Measurements from ENCODE around the gene RDH14.

DNA sequence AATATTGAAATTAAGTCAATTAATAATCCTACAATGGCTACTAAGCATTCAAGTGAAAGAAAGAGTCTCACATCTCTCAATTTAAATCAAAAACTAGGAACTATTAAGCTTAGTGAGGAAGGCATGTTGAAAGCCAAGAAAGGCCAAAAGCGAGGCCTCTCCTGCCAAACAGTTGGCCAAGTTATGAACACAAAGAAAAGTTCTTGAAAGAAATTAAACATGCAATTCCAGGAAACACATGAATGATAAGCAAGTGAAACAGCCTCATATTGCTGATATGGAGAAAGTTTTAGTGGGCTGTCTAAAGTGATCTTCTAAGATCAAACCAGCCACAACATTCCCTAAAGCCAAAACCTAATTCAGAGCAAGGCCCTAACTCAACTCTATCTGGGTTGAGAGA, 11.8 kb downstream of the RDH14 start:
- no peak for TF ChIP-seq CTCF (IDR thresholded peaks at IDR 0.05; ENCODE audit: low read depth, low read length, missing input control)
- no peak for TF ChIP-seq JUND (IDR thresholded peaks at IDR 0.05)
- TF ChIP-seq MAX (IDR thresholded peaks at IDR 0.05), result no peak
- no peak for TF ChIP-seq YY1 (IDR thresholded peaks at IDR 0.05)
- no peak for TF ChIP-seq FOXA1 (IDR thresholded peaks at IDR 0.05)
- TF ChIP-seq RAD21 (IDR thresholded peaks at IDR 0.05), result no peak
- TF ChIP-seq, protein P1, sequence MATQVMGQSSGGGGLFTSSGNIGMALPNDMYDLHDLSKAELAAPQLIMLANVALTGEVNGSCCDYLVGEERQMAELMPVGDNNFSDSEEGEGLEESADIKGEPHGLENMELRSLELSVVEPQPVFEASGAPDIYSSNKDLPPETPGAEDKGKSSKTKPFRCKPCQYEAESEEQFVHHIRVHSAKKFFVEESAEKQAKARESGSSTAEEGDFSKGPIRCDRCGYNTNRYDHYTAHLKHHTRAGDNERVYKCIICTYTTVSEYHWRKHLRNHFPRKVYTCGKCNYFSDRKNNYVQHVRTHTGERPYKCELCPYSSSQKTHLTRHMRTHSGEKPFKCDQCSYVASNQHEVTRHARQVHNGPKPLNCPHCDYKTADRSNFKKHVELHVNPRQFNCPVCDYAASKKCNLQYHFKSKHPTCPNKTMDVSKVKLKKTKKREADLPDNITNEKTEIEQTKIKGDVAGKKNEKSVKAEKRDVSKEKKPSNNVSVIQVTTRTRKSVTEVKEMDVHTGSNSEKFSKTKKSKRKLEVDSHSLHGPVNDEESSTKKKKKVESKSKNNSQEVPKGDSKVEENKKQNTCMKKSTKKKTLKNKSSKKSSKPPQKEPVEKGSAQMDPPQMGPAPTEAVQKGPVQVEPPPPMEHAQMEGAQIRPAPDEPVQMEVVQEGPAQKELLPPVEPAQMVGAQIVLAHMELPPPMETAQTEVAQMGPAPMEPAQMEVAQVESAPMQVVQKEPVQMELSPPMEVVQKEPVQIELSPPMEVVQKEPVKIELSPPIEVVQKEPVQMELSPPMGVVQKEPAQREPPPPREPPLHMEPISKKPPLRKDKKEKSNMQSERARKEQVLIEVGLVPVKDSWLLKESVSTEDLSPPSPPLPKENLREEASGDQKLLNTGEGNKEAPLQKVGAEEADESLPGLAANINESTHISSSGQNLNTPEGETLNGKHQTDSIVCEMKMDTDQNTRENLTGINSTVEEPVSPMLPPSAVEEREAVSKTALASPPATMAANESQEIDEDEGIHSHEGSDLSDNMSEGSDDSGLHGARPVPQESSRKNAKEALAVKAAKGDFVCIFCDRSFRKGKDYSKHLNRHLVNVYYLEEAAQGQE (IDR thresholded peaks at IDR 0.05), result no peak
- no peak for TF ChIP-seq TAF1 (conservative IDR thresholded peaks at IDR 0.05)
- no peak for TF ChIP-seq SP1 (IDR thresholded peaks at IDR 0.05)
- no peak for TF ChIP-seq ATF3 (IDR thresholded peaks at IDR 0.05)
